Colonic mucosa (tissue), 4 donors: Measurements from ENCODE around the gene ONECUT1. TPM values are rescaled to one million over a fixed set of nuclear protein-coding genes. Genes with fewer than 3 reads are reported as not detected.

Source experiments
- DNase-seq: peaks from one replicate; pipeline ENCODE4 v3.0.0-alpha.2; 2020
- H3K27ac ChIP-seq: fragments of 200-600 bp; one replicate; pipeline ENCODE4 v1.8.0; 2021
- H3K27me3 ChIP-seq: fragments of 200-600 bp; one replicate; pipeline ENCODE4 v1.8.0; 2021
- H3K36me3 ChIP-seq: fragments of 200-600 bp; one replicate; pipeline ENCODE4 v1.8.0; 2021
- H3K4me1 ChIP-seq: fragments of 200-600 bp; one replicate; pipeline ENCODE4 v1.8.0; 2021; ENCODE audit warnings: mild to moderate bottlenecking
- H3K4me3 ChIP-seq: fragments of 200-600 bp; one replicate; pipeline ENCODE4 v1.8.0; 2021
- H3K9ac ChIP-seq, 2 donors: one replicate each; pipeline ENCODE4 v1.7.0; 2013; ENCODE audit warnings: control low read depth in 2 of 2, low read depth in 2 of 2, low read length in 2 of 2
- H3K9me3 ChIP-seq: fragments of 200-600 bp; one replicate; pipeline ENCODE4 v1.8.0; 2021
- CTCF ChIP-seq: fragments of 200-600 bp; IDR thresholded peaks from one replicate; pipeline ENCODE4 v1.8.0; 2022; ENCODE audit warnings: antibody characterized with exemption, mild to moderate bottlenecking
- intact Hi-C: fragments of 100-400 bp; cut with DNase I; formaldehyde crosslinking; loops from one replicate; pipeline ENCODE4 v1.14.1; 2022
- total RNA-seq, 2 donors: library from RNA; stranded (reverse); fragmentation: NEBNext Ultra II Directional in 1 of 2; extraction: Animal tissue kit (Norgen Biotek cat#: 25700) in 1 of 2; gene quantifications; one replicate each; pipeline ENCODE4 v1.2.1, GENCODE V29; 2021
- donor health status: healthy.
- donor health status: DM: no; HTN: no; CAD: no.
- donor health status: DM: no; HTN: no; CAD: no.

ONECUT1 gene
- total RNA-seq, 2 donors from 2014 or later, result 0.64 TPM; not detected in 1

- Histone ChIP-seq H3K27ac (no peak overlapping the region), H3K9me3 (no peaks in the 10 kb centered on the region), H3K4me3 (no peak overlapping the region), H3K4me1 (no peaks in the 10 kb centered on the region), H3K27me3 (peaks cover 68% of the 10 kb centered on the region), H3K9ac (no peak overlapping the region), H3K36me3 (no peaks in the 10 kb centered on the region)
- no peak for TF ChIP-seq CTCF
- DNase-seq, result no peak
- intact Hi-C loops, result no loop called here
Measured at GRCh38 chr15:52795464-52796227, 5.5 kb upstream of the ONECUT1 start.

- Histone ChIP-seq H3K27me3 (peaks cover 64% of the 10 kb centered on the region), H3K27ac (no peak overlapping the region), H3K9ac (no peak overlapping the region), H3K36me3 (no peaks in the 10 kb centered on the region), H3K9me3 (no peaks in the 10 kb centered on the region), H3K4me3 (no peak overlapping the region), H3K4me1 (no peaks in the 10 kb centered on the region)
- no peak for DNase-seq
- intact Hi-C loops, result no loop called here
- no peak for TF ChIP-seq CTCF
Measured at GRCh38 chr15:52794665-52795463, 4.7 kb upstream of the ONECUT1 start.

GRCh38 chr15:52791776-52792175 is 1.6 kb upstream of the ONECUT1 start:
- no peak overlapping the region for H3K27ac ChIP-seq

GRCh38 chr15:52790941-52791751 is 1.0 kb upstream of the ONECUT1 start:
- no peaks in the 10 kb centered on the region for H3K36me3 ChIP-seq
- no peak for TF ChIP-seq CTCF
- H3K9ac ChIP-seq, result no peak overlapping the region
- no peak for DNase-seq
- H3K4me3 ChIP-seq, result peak overlapping the region; percentile 51
- no peak overlapping the region for H3K27ac ChIP-seq
- H3K4me1 ChIP-seq, result no peaks in the 10 kb centered on the region
- peaks cover 59% of the 10 kb centered on the region for H3K27me3 ChIP-seq
- H3K9me3 ChIP-seq, result no peaks in the 10 kb centered on the region
- intact Hi-C loops, result no loop called here

More at GRCh38 chr15:52791776-52792175, 1.6 kb upstream of the ONECUT1 start:
- DNase-seq, result no peak
- no peak overlapping the region for H3K4me3 ChIP-seq
- TF ChIP-seq CTCF, result no peak
- H3K9me3 ChIP-seq, result no peaks in the 10 kb centered on the region
- H3K27me3 ChIP-seq, result peaks cover 59% of the 10 kb centered on the region
- H3K9ac ChIP-seq, result no peak overlapping the region
- no peaks in the 10 kb centered on the region for H3K4me1 ChIP-seq
- intact Hi-C loops, result no loop called here
- H3K36me3 ChIP-seq, result no peaks in the 10 kb centered on the region

- Histone ChIP-seq H3K36me3 (no peaks in the 10 kb centered on the region), H3K9ac (no peak overlapping the region), H3K4me3 (peak overlapping the region; percentile 51), H3K9me3 (no peaks in the 10 kb centered on the region), H3K27ac (no peak overlapping the region), H3K4me1 (no peaks in the 10 kb centered on the region), H3K27me3 (peaks cover 59% of the 10 kb centered on the region)
- no peak for TF ChIP-seq CTCF
- intact Hi-C loops, result no loop called here
- no peak for DNase-seq
Measured at GRCh38 chr15:52789601-52790168, 451 bp downstream of the ONECUT1 start.
